GM20431 (cell line): ENCODE measurements around the gene PTPRN2.

ENCODE experiments used
- in situ Hi-C: fragments of 300-500 bp; cut with MseI, MboI; formaldehyde crosslinking; loops from one replicate; pipeline ENCODE4 v1.15.0; 2020; ENCODE audit warnings: low sequenced_read_pairs; ENCODE audit not compliant: unreplicated experiment

The PTPRN2 gene

DNA sequence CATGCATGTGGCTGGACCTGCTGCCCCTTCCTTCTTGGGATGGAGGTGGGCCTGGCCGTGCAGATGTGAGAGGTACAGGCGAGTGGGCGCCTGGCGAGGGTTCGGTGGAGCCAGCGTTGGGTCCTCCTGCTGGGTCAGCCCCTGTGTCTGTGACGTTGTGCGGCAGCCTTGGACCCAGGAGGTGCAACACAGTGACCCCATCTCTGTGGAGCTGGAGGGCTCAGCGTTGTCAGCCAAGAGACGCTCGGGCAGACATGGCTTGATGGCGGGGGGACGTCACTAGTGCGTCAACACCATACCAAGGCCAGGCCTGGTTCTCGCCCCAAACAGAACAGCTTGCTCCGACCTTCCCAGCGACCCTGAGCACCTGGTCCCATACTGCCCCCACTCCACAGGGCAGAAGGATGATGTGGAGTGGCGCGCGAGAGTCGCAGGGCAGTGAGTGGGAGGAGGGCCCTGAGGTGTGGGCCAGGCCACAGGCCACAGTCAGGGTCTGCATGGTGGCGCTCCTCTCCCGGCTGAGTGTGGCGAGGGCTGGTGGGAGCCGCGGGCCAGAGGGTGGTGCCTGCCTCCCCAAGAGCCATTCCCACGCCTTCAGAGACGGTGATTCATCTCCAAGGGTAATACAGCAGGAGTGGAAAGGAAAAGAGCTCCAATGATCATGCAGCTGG, 1066.4 kb downstream of the PTPRN2 start:
- in situ Hi-C loops = no loop called here

DNA sequence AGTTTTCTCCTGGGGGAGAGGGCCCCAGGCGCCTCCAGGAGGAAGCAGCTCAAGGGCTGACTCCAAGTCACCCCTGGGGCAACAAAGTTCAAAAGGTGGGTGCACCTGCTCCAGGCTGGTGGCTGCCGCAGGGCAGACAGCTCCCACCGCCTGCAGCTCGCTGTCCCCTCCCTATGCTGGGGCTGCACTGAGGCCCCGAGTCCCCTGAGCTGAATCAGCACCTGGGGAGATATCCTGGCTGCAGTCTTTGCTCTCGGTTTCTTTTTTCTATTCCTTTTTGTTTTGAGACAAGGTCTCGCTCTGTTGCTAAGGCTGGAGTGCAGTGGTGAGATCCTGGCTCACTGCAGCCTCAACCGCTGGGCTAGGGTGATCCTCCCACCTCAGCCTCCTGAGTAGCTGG, 1067.4 kb downstream of the PTPRN2 start:
- in situ Hi-C loops = no loop called here

DNA sequence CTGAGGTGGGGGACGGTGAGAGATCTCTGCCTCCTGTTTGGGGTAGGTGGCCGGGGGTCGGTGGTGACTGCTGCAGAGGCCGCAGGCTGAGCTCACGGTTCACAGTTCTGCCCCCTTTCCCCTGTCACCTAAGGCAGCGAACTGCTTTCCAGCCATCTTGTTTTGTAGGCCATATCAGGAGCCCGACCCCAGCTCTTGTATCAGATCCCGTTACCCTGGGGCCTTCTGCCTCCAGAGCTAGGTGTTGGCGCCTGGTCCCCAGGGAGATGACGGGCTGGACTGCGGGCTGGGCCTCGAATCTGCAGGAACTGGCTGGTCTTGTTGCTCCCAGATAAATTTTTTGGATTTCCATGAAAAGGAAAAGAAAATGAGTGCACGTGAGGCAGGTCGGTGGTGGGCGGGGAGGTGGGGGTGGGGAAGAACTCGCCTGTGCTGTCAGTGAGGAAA, 1067.8 kb downstream of the PTPRN2 start:
- in situ Hi-C loops = no loop called here

DNA sequence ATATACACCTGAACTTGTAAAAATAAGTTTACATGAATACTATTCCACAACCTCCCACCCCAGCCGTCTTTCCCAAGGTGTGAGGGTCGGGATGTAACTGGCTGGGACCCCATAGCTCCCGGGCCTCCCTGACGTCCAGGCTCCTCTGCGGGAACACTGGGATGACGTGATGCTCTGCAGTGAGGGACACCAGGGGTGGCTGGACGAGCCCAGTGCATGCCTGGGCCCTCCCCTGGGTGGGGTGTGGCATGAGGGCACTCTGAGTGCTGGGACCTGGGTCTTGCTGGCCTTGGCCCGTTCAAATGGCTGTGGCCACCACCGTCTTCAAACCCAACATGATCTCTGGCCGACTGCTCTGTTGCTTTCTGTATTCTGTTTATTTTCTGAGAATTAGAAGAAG, 1068.4 kb downstream of the PTPRN2 start:
- in situ Hi-C loops = no loop called here

DNA sequence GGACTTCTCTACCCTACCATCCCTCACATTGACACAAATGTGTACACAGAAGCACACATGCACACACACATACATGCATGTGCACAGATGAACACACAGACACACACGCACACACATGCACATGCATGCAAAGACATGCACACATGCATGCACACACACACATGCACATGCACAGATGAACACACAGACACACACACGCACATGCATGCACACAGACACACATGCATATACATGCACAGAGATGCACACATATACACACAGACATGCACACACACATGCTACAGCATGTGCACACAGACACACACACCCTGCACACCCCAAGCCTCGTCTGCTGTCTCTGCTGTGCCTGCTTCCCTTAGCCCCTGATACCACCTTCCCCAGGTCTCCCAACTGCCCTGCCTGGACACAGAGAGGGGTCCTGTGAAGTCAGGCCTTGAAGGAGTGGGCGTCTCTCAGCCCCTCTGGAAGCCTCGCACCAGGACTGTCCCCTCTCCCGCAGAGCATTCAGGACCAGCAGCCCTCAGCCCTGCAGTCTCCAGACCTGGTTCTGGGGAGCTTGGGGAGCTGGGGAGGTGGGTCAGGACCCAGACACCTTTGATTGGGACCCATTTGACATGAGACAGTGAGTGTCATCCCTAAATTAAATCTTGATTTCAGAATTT, 1069.0 kb downstream of the PTPRN2 start:
- in situ Hi-C loops = no loop called here

- in situ Hi-C loops = no loop called here
These were observed 1069.7 kb downstream of the PTPRN2 start for GRCh38 chr7:157517782-157518513.

DNA sequence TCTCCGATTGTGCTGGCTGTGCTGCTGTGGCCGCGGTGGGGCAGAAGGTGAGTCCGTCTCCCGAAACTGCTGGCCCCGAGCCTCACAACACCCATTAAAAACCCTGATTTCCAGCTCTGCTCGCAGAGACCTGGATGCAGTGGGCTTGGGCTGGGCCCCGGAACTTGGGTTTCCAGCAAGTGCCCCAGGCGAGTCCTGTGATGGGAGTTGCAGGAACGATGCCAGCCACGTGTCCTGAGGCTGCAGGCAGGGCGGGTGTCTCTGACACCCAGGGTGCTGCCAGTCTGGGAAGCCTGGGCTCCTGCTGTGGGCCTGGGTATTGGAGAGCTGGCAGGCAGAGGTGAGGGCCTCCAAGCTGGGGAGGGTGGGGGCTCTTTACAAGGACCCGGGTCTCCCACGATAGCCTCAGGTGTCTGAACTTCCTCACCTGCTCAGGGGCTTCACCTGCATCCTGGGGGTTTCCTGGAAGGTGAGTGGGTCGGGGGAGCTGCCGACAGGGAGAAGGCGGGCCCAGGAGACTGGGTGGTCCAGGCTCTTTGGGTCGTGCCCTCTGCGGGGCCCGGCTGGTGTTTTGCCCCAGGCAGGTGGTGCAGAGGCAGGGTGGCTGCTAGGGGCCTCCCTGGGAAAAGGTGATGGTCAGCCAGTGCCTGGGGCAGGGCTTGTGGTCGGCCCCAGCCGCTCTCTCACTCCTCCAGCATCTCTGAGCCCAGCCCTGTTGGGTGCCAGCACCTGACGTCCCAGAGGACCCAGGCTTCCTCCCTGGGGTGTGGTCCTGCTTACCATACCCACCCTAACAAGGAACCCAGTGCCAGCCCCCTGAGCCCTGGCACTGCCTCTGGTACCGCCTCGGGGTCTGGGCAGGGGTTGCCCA, 1070.5 kb downstream of the PTPRN2 start:
- in situ Hi-C loops = no loop called here

DNA sequence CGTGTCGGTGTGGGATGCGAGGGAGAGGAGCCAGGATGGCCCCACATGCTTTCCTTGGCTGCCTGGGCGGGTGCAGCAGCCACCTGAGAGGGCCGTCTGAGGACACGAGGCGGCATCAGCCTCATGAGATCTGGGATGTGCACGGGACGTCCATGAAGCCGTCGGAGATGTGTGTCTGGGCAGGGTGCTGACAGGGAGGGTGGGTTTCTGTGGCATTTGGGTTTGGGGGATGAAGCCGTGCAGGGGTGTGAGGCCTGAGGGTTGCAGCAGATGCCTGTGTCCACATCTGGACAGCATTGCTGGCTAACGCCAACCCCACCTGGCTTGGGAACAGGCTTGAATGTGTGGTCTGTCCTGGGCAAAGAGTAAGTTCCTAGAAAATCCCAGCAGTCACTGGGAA, 1071.3 kb downstream of the PTPRN2 start:
- in situ Hi-C loops = no loop called here

- in situ Hi-C loops = no loop called here
These were observed 1072.1 kb downstream of the PTPRN2 start for GRCh38 chr7:157515342-157516041.

GRCh38 chr7:157514746-157515145, 1072.9 kb downstream of the PTPRN2 start:
- in situ Hi-C loops = no loop called here

- in situ Hi-C loops = no loop called here
These were observed 1073.3 kb downstream of the PTPRN2 start for GRCh38 chr7:157514306-157514705.

DNA sequence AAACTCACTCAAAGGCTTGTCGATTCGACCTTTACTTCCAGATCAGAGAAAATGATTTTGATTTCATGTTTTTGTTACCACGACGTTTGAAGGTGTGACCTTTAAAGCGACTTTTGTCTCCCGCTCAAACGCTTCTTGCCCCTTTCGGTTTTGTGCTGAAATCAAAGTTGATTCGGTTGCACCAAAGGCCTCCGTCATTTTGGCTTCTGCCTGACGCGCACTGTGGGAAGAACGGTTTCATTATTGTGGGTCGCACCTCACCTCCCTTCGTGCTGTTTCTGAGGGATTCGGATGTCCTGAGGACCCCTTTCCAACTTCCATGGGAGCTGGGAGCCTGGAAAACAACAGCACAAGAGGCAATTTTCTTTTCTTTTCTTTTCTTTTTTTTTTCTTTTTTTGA, 1073.9 kb downstream of the PTPRN2 start:
- in situ Hi-C loops = no loop called here

DNA sequence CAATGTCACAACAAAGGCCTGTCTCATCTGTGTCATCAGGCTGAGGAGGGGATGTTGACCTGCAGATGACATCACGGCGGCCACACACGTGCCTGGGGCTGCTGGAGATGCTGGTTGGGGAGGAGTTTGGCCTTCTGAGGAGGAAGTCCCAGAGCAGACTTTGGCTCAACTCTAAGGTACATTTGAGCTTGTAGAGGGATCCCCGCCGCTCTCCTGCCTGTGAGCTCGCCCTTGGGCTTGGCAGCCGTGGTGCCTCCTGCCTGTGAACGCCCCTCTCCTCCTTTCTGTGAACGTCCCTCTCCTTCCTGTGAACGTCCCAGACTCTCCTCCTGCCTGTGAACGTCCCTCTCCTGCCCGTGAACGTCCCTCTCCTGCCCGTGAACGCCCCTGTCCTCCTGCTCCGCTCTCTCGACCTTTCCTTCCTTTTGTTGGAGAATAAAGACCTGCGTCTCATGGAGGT, 1074.4 kb downstream of the PTPRN2 start:
- in situ Hi-C loops = no loop called here

- in situ Hi-C loops = no loop called here
These were observed 1078.4 kb downstream of the PTPRN2 start for GRCh38 chr7:157509226-157509625.

- in situ Hi-C loops = no loop called here
These were observed 1079.1 kb downstream of the PTPRN2 start for GRCh38 chr7:157508477-157508881.

- in situ Hi-C loops = no loop called here
These were observed 1079.6 kb downstream of the PTPRN2 start for GRCh38 chr7:157507987-157508386.

GRCh38 chr7:157506268-157506667, 1081.4 kb downstream of the PTPRN2 start:
- in situ Hi-C loops = no loop called here

GRCh38 chr7:157505646-157506045, 1082.0 kb downstream of the PTPRN2 start:
- in situ Hi-C loops = no loop called here

GRCh38 chr7:157503229-157503628, 1084.4 kb downstream of the PTPRN2 start:
- in situ Hi-C loops = no loop called here

GRCh38 chr7:157502701-157503111, 1084.9 kb downstream of the PTPRN2 start:
- in situ Hi-C loops = no loop called here
